Raji (cell line): ENCODE measurements around the gene LAPTM5.

ENCODE experiments used
- POLR2A ChIP-seq: IDR thresholded peaks from 2 replicates; pipeline ENCODE4 v1.6.1; 2011; ENCODE audit warnings: low read depth, low read length, control low read depth; ENCODE audit not compliant: insufficient read depth

The LAPTM5 gene

GRCh38 chr1:30688920-30689794 lies 68.4 kb downstream of the LAPTM5 start:
- TF ChIP-seq POLR2A, result no peak

- TF ChIP-seq POLR2A, result no peak
These were observed 69.7 kb downstream of the LAPTM5 start for GRCh38 chr1:30687886-30688285.

- TF ChIP-seq POLR2A, result no peak
These were observed 71.2 kb downstream of the LAPTM5 start for GRCh38 chr1:30686236-30686935.

GRCh38 chr1:30685796-30686165 lies 71.8 kb downstream of the LAPTM5 start:
- no peak for TF ChIP-seq POLR2A

- no peak for TF ChIP-seq POLR2A
These were observed 72.4 kb downstream of the LAPTM5 start for GRCh38 chr1:30684881-30685795.

GRCh38 chr1:30684259-30684658 lies 73.3 kb downstream of the LAPTM5 start:
- no peak for TF ChIP-seq POLR2A

GRCh38 chr1:30683699-30684098 lies 73.9 kb downstream of the LAPTM5 start:
- no peak for TF ChIP-seq POLR2A
